ENCODE data around the gene LIME1. TPM values are rescaled to one million over a fixed set of nuclear protein-coding genes. Genes with fewer than 3 reads are reported as not detected.
A peak's percentile ranks its signal among the peaks of the same experiment; 100 is the strongest.

Gene LIME1
- total RNA-seq, 1 donor from 2014 or later: 7.8 TPM

DNA sequence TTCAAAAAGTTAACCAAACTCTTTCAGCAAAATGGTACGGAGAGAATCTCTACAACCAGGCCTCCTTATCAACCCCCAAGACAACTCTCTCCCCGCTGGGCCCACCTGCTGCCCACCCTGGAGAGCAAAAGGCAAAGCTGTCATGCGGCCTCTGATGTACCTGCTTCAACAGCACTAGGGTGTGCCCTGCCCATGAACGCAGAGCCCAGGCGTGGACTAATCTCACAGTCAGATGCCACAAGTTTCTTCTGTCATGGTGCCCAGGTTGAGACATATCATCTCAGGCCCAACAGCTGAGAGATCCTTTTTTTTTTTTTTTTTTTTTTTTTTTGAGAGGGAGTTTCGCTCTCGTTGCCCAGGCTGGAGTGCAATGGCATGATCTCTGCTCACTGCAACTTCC lies 29.4 kb downstream of the LIME1 start:
- intact Hi-C loops (cut with DNase I): no loop called here
- H3K27me3 ChIP-seq: no peaks in the 10 kb centered on the region
- no peaks in the 10 kb centered on the region for H3K4me1 ChIP-seq
- H3K4me3 ChIP-seq: no peak overlapping the region
- no peak for TF ChIP-seq CTCF (IDR thresholded peaks at IDR 0.05)
- DNase-seq (no peak), ATAC-seq (no peak)
- H3K36me3 ChIP-seq: no peaks in the 10 kb centered on the region
- no peak overlapping the region for H3K27ac ChIP-seq
- no peaks in the 10 kb centered on the region for H3K9me3 ChIP-seq

DNA sequence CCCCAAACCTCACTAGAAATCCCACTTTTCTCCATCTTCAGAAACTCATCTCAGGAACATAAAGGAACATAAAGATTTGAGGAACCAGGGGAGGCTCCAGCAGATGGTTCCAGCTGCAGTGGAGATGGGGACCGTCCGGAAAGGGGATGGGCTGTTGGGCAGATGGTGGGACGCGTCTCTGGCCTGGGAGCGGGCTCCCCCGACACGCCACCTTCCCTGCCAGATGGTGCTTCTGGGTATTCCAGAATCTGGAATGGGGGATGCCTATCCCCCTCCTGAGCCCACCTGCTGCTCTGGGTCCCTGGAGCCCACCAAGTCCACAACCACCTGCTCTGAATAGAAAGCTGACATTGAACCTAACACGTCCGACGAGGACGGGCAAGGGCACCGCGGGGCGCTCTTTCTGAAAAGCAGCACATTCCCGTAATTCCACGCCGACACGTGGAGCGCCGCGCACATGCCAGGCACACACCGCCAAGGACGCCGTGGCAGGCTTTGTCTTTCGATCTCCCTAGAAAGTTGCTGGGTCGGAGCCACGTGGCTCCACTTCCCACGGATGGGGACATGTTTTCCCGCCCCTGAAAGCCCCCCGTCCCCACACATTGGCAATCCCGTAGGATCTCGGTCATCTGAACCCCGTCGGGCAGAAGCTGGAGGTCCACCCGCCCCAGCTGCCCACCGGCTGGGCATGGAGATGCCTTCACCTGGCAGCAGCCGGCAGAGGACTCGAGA lies 30.4 kb downstream of the LIME1 start:
- Histone ChIP-seq H3K27me3 (no peaks in the 10 kb centered on the region), H3K4me1 (no peaks in the 10 kb centered on the region), H3K36me3 (no peaks in the 10 kb centered on the region), H3K27ac (no peak overlapping the region), H3K9me3 (no peaks in the 10 kb centered on the region), H3K4me3 (no peak overlapping the region)
- DNase-seq: no peak
- no peak for ATAC-seq
- TF ChIP-seq CTCF (IDR thresholded peaks at IDR 0.05): no peak
- intact Hi-C loops (cut with DNase I): no loop called here

GRCh38 chr20:63767456-63767855 lies 31.0 kb downstream of the LIME1 start:
- Histone ChIP-seq H3K4me1 (no peaks in the 10 kb centered on the region), H3K27me3 (no peaks in the 10 kb centered on the region), H3K4me3 (no peak overlapping the region), H3K36me3 (no peaks in the 10 kb centered on the region), H3K9me3 (no peaks in the 10 kb centered on the region), H3K27ac (no peak overlapping the region)
- DNase-seq (no peak), ATAC-seq (peak; percentile 27)
- intact Hi-C loops (cut with DNase I): no loop called here
- TF ChIP-seq CTCF (IDR thresholded peaks at IDR 0.05): no peak

DNA sequence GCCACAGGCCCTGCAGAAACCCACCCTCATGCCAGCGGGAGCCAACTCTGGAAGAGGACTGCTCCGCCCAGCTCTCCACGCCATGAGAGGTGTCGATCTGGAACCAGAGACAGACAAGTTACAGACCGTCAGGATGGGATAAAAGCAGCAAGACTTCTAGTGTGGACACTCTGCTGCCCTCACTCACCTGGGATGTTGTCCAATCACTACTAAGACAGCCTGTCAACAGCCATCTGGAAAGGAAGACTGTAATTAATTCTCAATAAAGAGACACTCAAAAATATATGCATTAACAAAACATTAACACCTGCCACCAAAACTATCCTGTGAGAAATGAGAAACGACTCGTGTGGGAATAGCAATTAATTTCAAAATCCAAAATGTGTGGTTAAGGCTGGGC lies 31.4 kb downstream of the LIME1 start:
- Histone ChIP-seq H3K27ac (no peak overlapping the region), H3K36me3 (no peaks in the 10 kb centered on the region), H3K9me3 (no peaks in the 10 kb centered on the region), H3K4me3 (no peak overlapping the region), H3K27me3 (no peaks in the 10 kb centered on the region), H3K4me1 (peaks cover 2% of the 10 kb centered on the region)
- ATAC-seq (no peak), DNase-seq (no peak)
- TF ChIP-seq CTCF (IDR thresholded peaks at IDR 0.05): no peak
- intact Hi-C loops (cut with DNase I): no loop called here

- Histone ChIP-seq H3K36me3 (no peaks in the 10 kb centered on the region), H3K4me1 (peaks cover 11% of the 10 kb centered on the region), H3K4me3 (no peak overlapping the region), H3K27ac (no peak overlapping the region), H3K27me3 (no peaks in the 10 kb centered on the region), H3K9me3 (no peaks in the 10 kb centered on the region)
- ATAC-seq: no peak
- intact Hi-C loops (cut with DNase I): no loop called here
- DNase-seq: no peak
- TF ChIP-seq CTCF (IDR thresholded peaks at IDR 0.05): no peak
Observed at GRCh38 chr20:63768591-63769515, 32.4 kb downstream of the LIME1 start.
